GM12878 (cell line): Measurements from ENCODE around the gene CD99.
"Not testable (repeated sequence)": the region's sequence is repeated elsewhere in the genome, so short reads cannot be mapped to it uniquely, and the experiment has no call there.

Experiments
- BCL3 ChIP-seq: IDR thresholded peaks from 2 replicates; pipeline ENCODE4 v1.6.1; 2011; ENCODE audit warnings: borderline replicate concordance, low read depth, mild to moderate bottlenecking, moderate library complexity, low read length; ENCODE audit not compliant: insufficient read depth, poor library complexity, severe bottlenecking
- NFYB ChIP-seq: IDR thresholded peaks from 2 replicates; pipeline ENCODE4 v1.6.1; 2011; ENCODE audit warnings: low read depth, mild to moderate bottlenecking, low read length, improper control_type of control experiment, moderate library complexity; ENCODE audit not compliant: insufficient read depth
- RCOR1 ChIP-seq: conservative IDR thresholded peaks from 2 replicates; pipeline ENCODE4 v1.6.1; 2012; ENCODE audit warnings: low read depth, low read length, improper control_type of control experiment
- YY1 ChIP-seq: IDR thresholded peaks from 2 replicates; pipeline ENCODE4 v1.6.1; 2011; ENCODE audit warnings: low read depth, mild to moderate bottlenecking, low read length

- TF ChIP-seq BCL3, NFYB, YY1, RCOR1: not testable (repeated sequence)
Observed at GRCh38 chrX:2727264-2727663, 36.2 kb downstream of the CD99 start.
